ENCODE measurements around the gene FYN.

The FYN gene

GRCh38 chr6:111663692-111664564, 209.3 kb downstream of the FYN start:
- H3K36me3 ChIP-seq (ENCODE audit: insufficient read depth, low read length): peaks cover 26% of the 10 kb centered on the region; the same call in 1 of the 2 replicates
- TF ChIP-seq EZH2 (IDR thresholded peaks at IDR 0.05) (no peak), POLR2AphosphoS5 (IDR thresholded peaks at IDR 0.05; ENCODE audit: borderline replicate concordance, low read depth, low read length) (no peak), FOXP2 (optimal IDR thresholded peaks at IDR 0.05; ENCODE audit: control extremely low read depth, extremely low read length, insufficient read depth) (no peak)
- H3K9me3 ChIP-seq (ENCODE audit: low read depth, low read length): no peaks in the 10 kb centered on the region
- no peak overlapping the region for H3K4me3 ChIP-seq
- no peak overlapping the region for H3K9ac ChIP-seq (ENCODE audit: insufficient read length)
- no peak overlapping the region for H3K27ac ChIP-seq
- no peak for DNase-seq (ENCODE audit: low read depth, low spot score)

GRCh38 chr6:111662794-111663593, 210.3 kb downstream of the FYN start:
- no peak overlapping the region for H3K27ac ChIP-seq
- no peaks in the 10 kb centered on the region for H3K9me3 ChIP-seq (ENCODE audit: low read depth, low read length)
- no peak overlapping the region for H3K9ac ChIP-seq (ENCODE audit: insufficient read length)
- peaks cover 22% of the 10 kb centered on the region; the same call in 1 of the 2 replicates for H3K36me3 ChIP-seq (ENCODE audit: insufficient read depth, low read length)
- DNase-seq (ENCODE audit: low read depth, low spot score): no peak
- H3K4me3 ChIP-seq: no peak overlapping the region
- no peak for TF ChIP-seq POLR2AphosphoS5 (IDR thresholded peaks at IDR 0.05; ENCODE audit: borderline replicate concordance, low read depth, low read length)
- no peak for TF ChIP-seq FOXP2 (optimal IDR thresholded peaks at IDR 0.05; ENCODE audit: control extremely low read depth, extremely low read length, insufficient read depth)
- TF ChIP-seq EZH2 (IDR thresholded peaks at IDR 0.05): no peak

GRCh38 chr6:111662072-111662793, 211.0 kb downstream of the FYN start:
- Histone ChIP-seq H3K9ac (ENCODE audit: insufficient read length) (no peak overlapping the region), H3K4me3 (no peak overlapping the region), H3K9me3 (ENCODE audit: low read depth, low read length) (no peaks in the 10 kb centered on the region), H3K27ac (no peak overlapping the region), H3K36me3 (ENCODE audit: insufficient read depth, low read length) (peaks cover 20% of the 10 kb centered on the region; the same call in 1 of the 2 replicates)
- no peak for DNase-seq (ENCODE audit: low read depth, low spot score)
- TF ChIP-seq FOXP2 (optimal IDR thresholded peaks at IDR 0.05; ENCODE audit: control extremely low read depth, extremely low read length, insufficient read depth): no peak
- no peak for TF ChIP-seq EZH2 (IDR thresholded peaks at IDR 0.05)
- no peak for TF ChIP-seq POLR2AphosphoS5 (IDR thresholded peaks at IDR 0.05; ENCODE audit: borderline replicate concordance, low read depth, low read length)

- no peak overlapping the region for H3K27ac ChIP-seq
- no peak overlapping the region for H3K4me3 ChIP-seq
- TF ChIP-seq POLR2AphosphoS5 (IDR thresholded peaks at IDR 0.05; ENCODE audit: borderline replicate concordance, low read depth, low read length) (no peak), FOXP2 (optimal IDR thresholded peaks at IDR 0.05; ENCODE audit: control extremely low read depth, extremely low read length, insufficient read depth) (no peak), EZH2 (IDR thresholded peaks at IDR 0.05) (no peak)
- H3K9ac ChIP-seq (ENCODE audit: insufficient read length): no peak overlapping the region
- H3K9me3 ChIP-seq (ENCODE audit: low read depth, low read length): no peaks in the 10 kb centered on the region
- H3K36me3 ChIP-seq (ENCODE audit: insufficient read depth, low read length): peaks cover 15% of the 10 kb centered on the region; the same call in 1 of the 2 replicates
- no peak for DNase-seq (ENCODE audit: low read depth, low spot score)
Measured at GRCh38 chr6:111661541-111662061, 211.7 kb downstream of the FYN start.

- Histone ChIP-seq H3K9me3 (ENCODE audit: low read depth, low read length) (no peaks in the 10 kb centered on the region), H3K4me3 (no peak overlapping the region), H3K27ac (no peak overlapping the region), H3K9ac (ENCODE audit: insufficient read length) (no peak overlapping the region), H3K36me3 (ENCODE audit: insufficient read depth, low read length) (peaks cover 9% of the 10 kb centered on the region; the same call in 1 of the 2 replicates)
- no peak for DNase-seq (ENCODE audit: low read depth, low spot score)
- TF ChIP-seq POLR2AphosphoS5 (IDR thresholded peaks at IDR 0.05; ENCODE audit: borderline replicate concordance, low read depth, low read length): no peak
- TF ChIP-seq EZH2 (IDR thresholded peaks at IDR 0.05): no peak
- no peak for TF ChIP-seq FOXP2 (optimal IDR thresholded peaks at IDR 0.05; ENCODE audit: control extremely low read depth, extremely low read length, insufficient read depth)
Measured at GRCh38 chr6:111660531-111660930, 212.7 kb downstream of the FYN start.

- H3K9me3 ChIP-seq (ENCODE audit: low read depth, low read length): no peaks in the 10 kb centered on the region
- TF ChIP-seq EZH2 (IDR thresholded peaks at IDR 0.05): no peak
- TF ChIP-seq POLR2AphosphoS5 (IDR thresholded peaks at IDR 0.05; ENCODE audit: borderline replicate concordance, low read depth, low read length): no peak
- TF ChIP-seq FOXP2 (optimal IDR thresholded peaks at IDR 0.05; ENCODE audit: control extremely low read depth, extremely low read length, insufficient read depth): no peak
- H3K36me3 ChIP-seq (ENCODE audit: insufficient read depth, low read length): peaks cover 9% of the 10 kb centered on the region; the same call in 1 of the 2 replicates
- no peak overlapping the region for H3K4me3 ChIP-seq
- DNase-seq (ENCODE audit: low read depth, low spot score): no peak
- 0 out of 2 replicates have a peak overlapping the region, but pooled peaks have one; percentile 19 for H3K27ac ChIP-seq
- H3K9ac ChIP-seq (ENCODE audit: insufficient read length): no peak overlapping the region
Measured at GRCh38 chr6:111658462-111659154, 214.6 kb downstream of the FYN start.

- Histone ChIP-seq H3K27ac (no peak overlapping the region), H3K9ac (ENCODE audit: insufficient read length) (no peak overlapping the region), H3K36me3 (ENCODE audit: insufficient read depth, low read length) (peaks cover 8% of the 10 kb centered on the region; the same call in 1 of the 2 replicates), H3K9me3 (ENCODE audit: low read depth, low read length) (no peaks in the 10 kb centered on the region), H3K4me3 (no peak overlapping the region)
- no peak for TF ChIP-seq FOXP2 (optimal IDR thresholded peaks at IDR 0.05; ENCODE audit: control extremely low read depth, extremely low read length, insufficient read depth)
- no peak for TF ChIP-seq POLR2AphosphoS5 (IDR thresholded peaks at IDR 0.05; ENCODE audit: borderline replicate concordance, low read depth, low read length)
- TF ChIP-seq EZH2 (IDR thresholded peaks at IDR 0.05): no peak
- no peak for DNase-seq (ENCODE audit: low read depth, low spot score)
Measured at GRCh38 chr6:111657146-111657545, 216.1 kb downstream of the FYN start.
